Bronchial epithelial cell (primary cell): ENCODE results near the gene DYSF. TPM values are rescaled to one million over a fixed set of nuclear protein-coding genes. Genes with fewer than 3 reads are reported as not detected.

Source experiments
- DNase-seq: peaks from one replicate; pipeline ENCODE4 v3.0.0-alpha.2; 2010; ENCODE audit warnings: low read depth
- FAIRE-seq: peaks from 2 replicates; lab custom pipeline; 2011; peaks lifted over from hg19 to GRCh38; lab: Jason Lieb, UNC
- H3K27me3 ChIP-seq: 2 replicates; pipeline ENCODE4 v1.5.1; 2011; ENCODE audit warnings: low read length; ENCODE audit not compliant: control insufficient read depth, insufficient read depth
- H3K36me3 ChIP-seq: 2 replicates; pipeline ENCODE4 v1.5.1; 2011; ENCODE audit warnings: low read length; ENCODE audit not compliant: control insufficient read depth, insufficient read depth
- H3K4me3 ChIP-seq: 2 replicates; pipeline ENCODE4 v1.5.1; 2011; ENCODE audit warnings: mild to moderate bottlenecking, low read depth, low read length, control low read depth
- CTCF ChIP-seq: IDR thresholded peaks from 2 replicates; pipeline ENCODE4 v1.5.1; 2011; ENCODE audit warnings: mild to moderate bottlenecking, moderate library complexity, low read length, control low read depth, inconsistent platforms; ENCODE audit not compliant: insufficient read depth, severe bottlenecking
- total RNA-seq: library from RNA; depleted of rRNA; stranded (reverse); fragments of >200 nt; gene quantifications from 2 replicates; pipeline ENCODE4 v1.2.1, GENCODE V29; 2014

The DYSF gene
- total RNA-seq, 1 donor from 2014 or later = under 0.01 TPM

- Histone ChIP-seq H3K36me3 (no peaks in the 10 kb centered on the region), H3K4me3 (no peak overlapping the region), H3K27me3 (no peaks in the 10 kb centered on the region)
- DNase-seq (no peak), FAIRE-seq (no peak)
- no peak for TF ChIP-seq CTCF
Observed at GRCh38 chr2:71538241-71538640, 84.9 kb downstream of the DYSF start.

GRCh38 chr2:71538656-71539265, 85.4 kb downstream of the DYSF start:
- no peak overlapping the region for H3K4me3 ChIP-seq
- no peaks in the 10 kb centered on the region for H3K36me3 ChIP-seq
- FAIRE-seq (no peak), DNase-seq (no peak)
- no peak for TF ChIP-seq CTCF
- H3K27me3 ChIP-seq = no peaks in the 10 kb centered on the region

GRCh38 chr2:71540818-71541217, 87.5 kb downstream of the DYSF start:
- no peak for FAIRE-seq
- DNase-seq = no peak
- H3K4me3 ChIP-seq = no peak overlapping the region
- H3K36me3 ChIP-seq = no peaks in the 10 kb centered on the region
- TF ChIP-seq CTCF = no peak
- H3K27me3 ChIP-seq = no peaks in the 10 kb centered on the region

GRCh38 chr2:71544919-71545571, 91.7 kb downstream of the DYSF start:
- DNase-seq (no peak), FAIRE-seq (no peak)
- no peak for TF ChIP-seq CTCF
- Histone ChIP-seq H3K27me3 (no peaks in the 10 kb centered on the region), H3K36me3 (no peaks in the 10 kb centered on the region), H3K4me3 (no peak overlapping the region)

- peak; percentile 76 for TF ChIP-seq CTCF
- no peaks in the 10 kb centered on the region for H3K36me3 ChIP-seq
- FAIRE-seq = no peak
- H3K4me3 ChIP-seq = no peak overlapping the region
- DNase-seq = peak; percentile 50
- no peaks in the 10 kb centered on the region for H3K27me3 ChIP-seq
Observed at GRCh38 chr2:71545572-71546274, 92.4 kb downstream of the DYSF start.
